Kidney (tissue), 14 donors: ENCODE results near the gene GNG7. TPM values are rescaled to one million over a fixed set of nuclear protein-coding genes. Genes with fewer than 3 reads are reported as not detected.
A peak's percentile ranks its signal among the peaks of the same experiment; 100 is the strongest.
"Not testable (repeated sequence)": the region's sequence is repeated elsewhere in the genome, so short reads cannot be mapped to it uniquely, and the experiment has no call there.

Experiments
- DNase-seq, 5 donors: peaks; one replicate each; pipeline ENCODE4 v3.0.0-alpha.2; 2013 to 2020
- FAIRE-seq: peaks from 2 replicates; lab custom pipeline; 2012; peaks lifted over from hg19 to GRCh38; lab: Jason Lieb, UNC
- H3K27ac ChIP-seq, 2 donors: one replicate each; pipeline ENCODE4 v1.7.0; 2013; ENCODE audit warnings: low read depth in 2 of 2, low read length in 2 of 2, inconsistent platforms in 1 of 2
- H3K27me3 ChIP-seq: one replicate; pipeline ENCODE4 v1.7.1; 2013; ENCODE audit warnings: low read length, inconsistent platforms; ENCODE audit not compliant: control insufficient read depth, insufficient read depth
- H3K36me3 ChIP-seq, 3 donors: one replicate each; pipeline versions ENCODE4 v1.7.0 to v1.7.1; 2013; ENCODE audit warnings: low read length in 3 of 3, control low read depth in 1 of 3, inconsistent platforms in 1 of 3; ENCODE audit not compliant: insufficient read depth in 3 of 3, control insufficient read depth in 2 of 3
- H3K4me1 ChIP-seq, 3 donors: one replicate each; pipeline versions ENCODE4 v1.7.0 to v1.7.1; 2013; ENCODE audit warnings: low read length in 3 of 3, inconsistent platforms in 1 of 3, low read depth in 1 of 3; ENCODE audit not compliant: control insufficient read depth in 2 of 3, insufficient read depth in 2 of 3
- H3K4me3 ChIP-seq, 3 donors: one replicate each; pipeline versions ENCODE4 v1.7.0 to v1.8.1; 2013; ENCODE audit warnings: low read length in 3 of 3, control low read depth in 1 of 3, inconsistent platforms in 1 of 3
- H3K9ac ChIP-seq, 3 donors: one replicate each; pipeline versions ENCODE4 v1.7.0 to v1.7.1; 2013; ENCODE audit warnings: low read length in 3 of 3, control low read depth in 1 of 3, inconsistent platforms in 1 of 3
- H3K9me3 ChIP-seq, 3 donors: one replicate each; pipeline versions ENCODE4 v1.7.0 to v1.7.1; 2013; ENCODE audit warnings: low read length in 3 of 3, control low read depth in 1 of 3, inconsistent platforms in 1 of 3; ENCODE audit not compliant: control insufficient read depth in 2 of 3, insufficient read depth in 1 of 3
- CTCF ChIP-seq: IDR thresholded peaks from 3 replicates; pipeline ENCODE4 v1.5.1; 2012; ENCODE audit warnings: mild to moderate bottlenecking, moderate library complexity, borderline replicate concordance; ENCODE audit not compliant: insufficient read depth; ENCODE audit errors: extremely low read depth
- intact Hi-C: fragments of 100-400 bp; cut with DNase I; formaldehyde crosslinking; loops from one replicate; pipeline ENCODE4 v1.11.1; 2022
- polyA plus RNA-seq: library from polyadenylated mRNA; stranded (reverse); fragments of 350-450 nt; fragmentation: Illumina TruSeq; extraction: RNeasy Lipid Tissue Mini Kit (QIAGEN cat#74804); gene quantifications from one replicate; pipeline ENCODE4 v1.2.3, GENCODE V29; 2014; ENCODE audit warnings: low read depth, low replicate concordance; ENCODE audit not compliant: insufficient read depth
- total RNA-seq: library from RNA; stranded (reverse); fragmentation: NEBNext Ultra II Directional; extraction: Animal tissue kit (Norgen Biotek cat#: 25700); gene quantifications from one replicate; pipeline ENCODE4 v1.2.1, GENCODE V29; 2021
- donor health status: control.
- donor health status: control.
- donor health status: control.
- donor health status: control.
- donor health status: control.
- donor health status: DM: yes; HTN: yes; CAD: no.
- donor health status: Normal renal cell carcinoma (clear cell type).

Gene GNG7
- total and polyA plus RNA-seq, 2 donors from 2014 or later = 9.9 to 13.4 TPM

GRCh38 chr19:2567580-2567979 is 134.9 kb downstream of the GNG7 start:
- TF ChIP-seq CTCF = no peak
- Histone ChIP-seq H3K4me3 (no peak overlapping the region), H3K9me3 (peaks cover 0 to 2% (median 0%) of the 10 kb centered on the region in 3 donors), H3K27me3 (no peaks in the 10 kb centered on the region), H3K27ac (peak overlapping the region in 1 of 2 donors; percentile 55), H3K4me1 (peaks cover 0 to 13% (median 3%) of the 10 kb centered on the region in 3 donors), H3K36me3 (no peaks in the 10 kb centered on the region), H3K9ac (no peak overlapping the region)
- peak in 2 of 5 donors; percentile 17 to 90 for DNase-seq
- FAIRE-seq = no peak
- intact Hi-C loops = no loop called here

- H3K4me3 ChIP-seq, intact Hi-C loops, H3K27ac ChIP-seq, H3K36me3 ChIP-seq, H3K9ac ChIP-seq, H3K9me3 ChIP-seq, H3K27me3 ChIP-seq, FAIRE-seq: not testable (repeated sequence)
- DNase-seq = peak in 1 of 5 donors; percentile 9
- H3K4me1 ChIP-seq = peaks cover 0 to 13% (median 3%) of the 10 kb centered on the region in 3 donors
Observed at GRCh38 chr19:2563546-2563945, 138.9 kb downstream of the GNG7 start.

GRCh38 chr19:2561895-2562294 is 140.6 kb downstream of the GNG7 start:
- Histone ChIP-seq H3K27ac (no peak overlapping the region), H3K9me3 (no peaks in the 10 kb centered on the region), H3K36me3 (no peaks in the 10 kb centered on the region), H3K9ac (no peak overlapping the region), H3K4me1 (peaks cover 0 to 5% (median 0%) of the 10 kb centered on the region in 3 donors), H3K4me3 (no peak overlapping the region), H3K27me3 (no peaks in the 10 kb centered on the region)
- FAIRE-seq (no peak), DNase-seq (peak in 1 of 5 donors; percentile 60)
- TF ChIP-seq CTCF = no peak
- intact Hi-C loops = no loop called here

GRCh38 chr19:2561221-2561620 is 141.3 kb downstream of the GNG7 start:
- peaks cover 0 to 6% (median 0%) of the 10 kb centered on the region in 3 donors for H3K4me1 ChIP-seq
- no peaks in the 10 kb centered on the region for H3K9me3 ChIP-seq
- intact Hi-C loops = no loop called here
- no peak overlapping the region for H3K4me3 ChIP-seq
- DNase-seq (peak in 1 of 5 donors; percentile 55), FAIRE-seq (no peak)
- no peak overlapping the region for H3K27ac ChIP-seq
- no peak for TF ChIP-seq CTCF
- no peak overlapping the region for H3K9ac ChIP-seq
- no peaks in the 10 kb centered on the region for H3K27me3 ChIP-seq
- no peaks in the 10 kb centered on the region for H3K36me3 ChIP-seq
